HG02798 (cell line): ENCODE results near the gene TMEM244.
"Not testable (repeated sequence)": the region's sequence is repeated elsewhere in the genome, so short reads cannot be mapped to it uniquely, and the experiment has no call there.

Experiments used
- ATAC-seq: cut with Tn5 transposase; IDR thresholded peaks from one replicate; pipeline ENCODE4 v1.9.1; 2021; ENCODE audit warnings: mild to moderate bottlenecking; ENCODE audit not compliant: unreplicated experiment, poor library complexity

The TMEM244 gene

DNA sequence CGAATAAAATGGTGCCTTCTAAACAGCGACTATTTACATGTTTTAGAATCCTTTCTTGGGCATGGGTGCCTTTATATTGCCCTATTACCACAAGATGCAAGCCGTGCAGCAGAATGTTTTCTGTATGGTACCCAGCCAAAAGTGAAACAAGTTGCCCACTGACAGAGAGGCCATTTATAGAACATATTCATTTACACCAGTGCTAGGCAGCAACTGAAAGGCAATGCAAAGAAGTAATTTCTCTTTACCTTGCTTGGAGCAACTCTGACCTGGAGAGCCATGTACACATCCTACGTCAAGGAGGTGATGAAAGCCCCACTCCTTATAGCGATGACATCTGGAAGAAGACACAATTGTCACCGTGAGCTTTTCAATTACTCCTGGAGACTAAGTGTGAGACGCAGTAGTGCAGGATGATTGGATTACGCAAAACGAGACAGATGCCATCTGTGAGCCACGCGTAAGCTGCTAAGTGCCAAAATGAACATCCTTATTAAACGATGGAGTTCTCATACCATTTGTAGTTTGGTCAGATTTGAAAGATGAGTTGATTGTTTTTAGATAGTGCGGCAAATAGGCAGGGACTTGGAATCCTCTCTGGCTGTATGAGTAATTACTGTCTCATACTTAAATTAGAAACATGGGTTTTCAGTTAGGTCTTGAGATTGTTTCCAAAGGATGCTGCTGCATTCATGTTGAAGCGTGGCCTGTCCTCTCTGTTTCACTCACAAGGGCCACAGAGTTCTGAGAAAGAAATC lies at the start of gene TMEM244:
Gene TMEM244 (minus strand): TSS at position 408 of the 758 bp plus-strand sequence. CDS start 127 bp downstream, at position 281.
- no peak for ATAC-seq

DNA sequence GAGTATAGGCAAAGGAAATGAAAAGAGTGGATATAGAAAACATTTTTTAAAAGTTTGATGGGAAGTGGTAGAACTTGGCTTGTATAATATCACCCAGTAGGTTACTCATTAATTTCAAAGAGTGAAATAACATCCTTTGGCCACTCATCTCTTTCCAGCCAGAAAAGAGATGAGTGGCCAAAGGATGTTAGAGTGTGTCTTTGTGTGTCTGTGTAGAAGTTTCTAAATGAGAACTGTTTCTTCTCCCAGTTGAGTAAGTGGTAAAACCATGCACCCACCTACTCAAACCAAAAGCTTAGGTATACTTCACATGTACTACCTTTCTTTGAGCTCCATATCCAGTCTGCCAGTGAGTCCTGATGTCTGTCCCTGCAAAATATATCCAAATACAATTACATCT lies 47.7 kb upstream of the TMEM244 start:
- ATAC-seq: peak; percentile 69

DNA sequence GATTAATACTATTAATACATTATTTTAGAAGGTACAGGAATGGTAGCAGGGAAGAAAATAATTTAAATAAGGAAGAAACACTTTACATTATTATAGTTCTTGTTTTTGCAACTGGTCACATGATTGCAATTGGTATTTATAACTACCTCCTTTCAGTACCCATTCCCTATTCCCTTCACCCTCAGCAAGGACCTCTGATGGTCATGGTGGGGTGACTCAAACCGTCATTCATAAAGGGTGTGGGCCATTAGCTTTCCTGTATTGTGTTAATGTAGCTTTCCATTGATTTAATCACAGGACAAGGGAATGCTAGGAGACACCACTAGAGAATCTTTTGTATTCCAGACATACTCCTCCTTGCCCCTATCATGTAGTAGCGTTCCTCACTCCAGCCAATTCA lies 47.2 kb upstream of the TMEM244 start:
- ATAC-seq: peak; percentile 23

DNA sequence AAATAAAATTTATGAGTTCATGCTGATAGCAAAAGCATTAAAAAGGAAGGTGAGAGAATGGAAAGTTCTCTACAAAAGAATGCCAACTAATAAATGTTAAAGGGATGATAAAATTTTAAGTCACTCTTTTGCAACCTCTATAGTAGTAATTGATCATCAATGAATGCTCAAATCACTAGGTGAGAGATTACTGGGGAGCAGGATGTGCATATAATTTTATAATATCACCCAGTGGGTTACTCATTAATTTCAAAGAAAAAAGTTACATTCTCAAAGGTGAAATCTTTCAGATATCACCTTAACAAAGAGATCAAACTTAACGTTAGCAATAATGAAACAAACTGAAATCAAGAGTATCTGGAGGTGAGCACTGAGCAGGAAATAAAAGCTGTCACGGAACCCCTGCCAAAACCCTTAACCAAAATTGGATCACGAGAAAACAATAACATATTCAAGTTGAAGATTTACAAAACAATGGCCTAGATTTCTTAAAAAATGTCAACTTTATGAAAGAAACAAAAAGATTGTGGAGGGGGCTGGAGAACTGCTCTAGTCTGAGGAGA lies 45.5 kb upstream of the TMEM244 start:
- ATAC-seq: no peak

DNA sequence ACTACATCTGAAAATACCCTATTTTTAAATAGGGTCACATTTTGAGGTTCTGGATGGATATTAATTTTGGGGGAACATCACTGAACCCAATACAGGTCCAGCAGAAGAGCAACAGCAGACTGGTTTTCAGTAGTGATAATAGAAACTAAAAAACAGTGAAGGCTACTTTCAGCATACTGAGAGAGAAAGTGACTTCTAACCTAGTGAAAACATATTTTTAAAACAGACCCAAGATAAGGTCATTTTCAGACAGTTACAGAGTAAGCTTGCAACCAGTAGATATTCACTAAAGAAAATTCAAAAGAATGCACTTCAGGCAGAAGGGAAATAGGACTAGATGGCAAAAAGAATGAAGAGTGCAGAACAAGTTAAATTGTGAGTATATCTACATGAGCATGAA lies 42.0 kb upstream of the TMEM244 start:
- peak; percentile 61 for ATAC-seq

GRCh38 chr6:129902681-129903080 lies 41.6 kb upstream of the TMEM244 start:
- ATAC-seq: no peak

GRCh38 chr6:129901910-129902309 lies 40.8 kb upstream of the TMEM244 start:
- peak; percentile 42 for ATAC-seq

DNA sequence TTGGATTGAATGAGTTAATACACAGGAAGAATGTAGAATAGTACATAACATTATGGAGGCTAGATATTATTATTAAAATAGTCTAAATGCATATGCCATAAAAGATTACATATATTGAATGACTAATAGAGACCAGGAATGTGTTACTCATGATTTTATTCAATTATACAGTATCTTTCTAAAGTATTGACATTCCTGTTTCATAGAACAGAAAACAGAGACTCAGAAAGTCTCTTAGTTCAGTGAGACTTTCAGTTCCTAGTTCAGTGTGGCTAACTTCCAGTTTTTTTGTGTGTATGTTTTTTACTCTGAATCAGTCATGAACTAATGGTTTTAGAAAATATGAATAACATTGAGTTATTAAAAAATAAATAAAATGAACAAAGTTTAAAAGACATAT lies 34.6 kb upstream of the TMEM244 start:
- ATAC-seq: peak; percentile 52

GRCh38 chr6:129894921-129895320 lies 33.8 kb upstream of the TMEM244 start:
- no peak for ATAC-seq

GRCh38 chr6:129893640-129894039 lies 32.5 kb upstream of the TMEM244 start:
- ATAC-seq: no peak

- no peak for ATAC-seq
These were observed 29.6 kb upstream of the TMEM244 start for GRCh38 chr6:129890701-129891100.

DNA sequence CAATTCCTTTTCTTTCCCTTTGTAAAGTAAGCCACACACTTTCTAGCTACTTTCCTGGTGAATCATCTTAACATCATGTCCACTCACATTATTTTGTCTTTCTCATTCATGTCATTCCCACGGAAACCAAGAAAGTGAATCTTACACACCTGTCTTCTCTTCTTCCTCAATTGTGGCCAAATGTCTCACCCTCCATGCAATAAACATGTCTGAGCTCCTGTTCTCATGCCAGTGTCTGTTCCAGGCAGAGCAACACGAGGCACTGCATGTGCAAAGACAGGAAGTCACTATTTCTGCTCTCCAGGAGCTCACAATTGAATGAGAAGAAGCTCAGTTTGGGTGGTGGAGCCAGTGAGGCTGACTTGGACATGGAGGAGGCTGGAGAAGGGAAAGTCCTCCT lies 29.0 kb upstream of the TMEM244 start:
- no peak for ATAC-seq

DNA sequence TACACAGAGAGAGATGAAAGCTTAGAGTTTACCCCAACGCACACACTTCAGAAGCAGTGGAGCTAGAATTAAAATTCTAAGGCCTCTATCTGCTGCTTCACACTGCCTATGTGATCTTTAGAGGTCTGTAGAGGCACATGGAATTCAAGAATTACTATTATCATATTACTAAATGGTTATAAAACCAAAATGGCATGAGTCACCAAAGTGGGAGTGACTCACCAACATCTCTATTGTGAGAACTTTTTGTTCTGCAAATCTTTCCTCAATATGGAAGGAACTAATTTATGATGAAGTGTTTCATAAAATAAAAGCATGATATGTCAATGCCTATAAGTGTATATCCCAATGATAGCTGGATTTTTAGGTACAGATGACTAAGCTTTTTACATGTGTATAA lies 28.5 kb upstream of the TMEM244 start:
- ATAC-seq: no peak

DNA sequence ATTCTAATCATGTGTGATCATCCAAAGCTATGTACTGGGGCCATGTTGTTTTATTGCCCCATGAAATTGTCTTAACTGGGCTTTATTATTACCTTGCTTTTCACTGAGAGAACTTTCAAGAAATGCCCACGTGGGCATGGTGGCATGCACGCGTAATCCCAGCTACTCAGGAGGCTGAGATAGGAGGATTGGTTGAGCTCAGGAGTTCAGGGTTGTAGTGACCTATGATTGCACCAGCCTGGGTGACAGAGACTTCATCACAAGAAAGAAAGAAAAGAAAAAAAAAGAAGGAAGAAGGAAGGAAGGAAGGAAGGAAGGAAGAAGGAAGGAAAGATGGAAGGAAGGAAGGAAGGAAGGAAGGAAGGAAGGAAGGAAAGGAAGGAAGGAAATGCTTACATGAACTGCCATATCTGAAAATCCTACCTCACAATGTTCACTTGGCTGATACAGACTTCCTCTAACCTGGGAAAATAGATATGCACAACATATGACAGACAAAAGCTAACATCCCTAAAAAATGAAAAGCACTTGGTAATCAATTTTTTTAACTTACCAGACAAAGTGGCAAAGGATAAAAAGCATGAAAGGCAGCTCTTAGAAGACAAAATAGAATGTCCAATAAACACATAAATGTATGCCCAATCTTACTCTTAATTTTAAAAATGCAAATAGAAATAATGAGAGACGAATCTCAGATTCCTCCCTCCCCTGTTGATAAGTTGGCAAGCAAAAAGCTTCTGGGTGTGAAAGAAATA lies 25.5 kb upstream of the TMEM244 start:
- no peak for ATAC-seq

DNA sequence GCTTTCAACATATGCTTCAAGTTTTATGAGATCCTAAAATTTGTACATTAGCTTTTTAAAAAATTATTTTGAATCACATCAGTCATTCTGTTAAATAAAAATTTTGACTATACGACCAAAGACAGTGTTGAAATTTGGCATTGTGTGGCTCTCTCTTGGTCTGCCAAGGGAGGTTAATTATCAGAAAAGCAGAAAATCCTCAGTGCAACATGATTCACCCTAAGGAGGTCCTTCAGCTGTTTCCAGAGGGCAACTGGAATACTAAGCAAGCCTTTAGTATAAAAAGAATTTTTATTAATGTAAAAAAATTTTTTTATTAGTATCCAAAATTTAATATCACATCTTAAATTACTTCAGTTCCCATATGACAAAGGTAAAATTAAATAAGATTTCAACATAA lies 23.1 kb upstream of the TMEM244 start:
- no peak for ATAC-seq

DNA sequence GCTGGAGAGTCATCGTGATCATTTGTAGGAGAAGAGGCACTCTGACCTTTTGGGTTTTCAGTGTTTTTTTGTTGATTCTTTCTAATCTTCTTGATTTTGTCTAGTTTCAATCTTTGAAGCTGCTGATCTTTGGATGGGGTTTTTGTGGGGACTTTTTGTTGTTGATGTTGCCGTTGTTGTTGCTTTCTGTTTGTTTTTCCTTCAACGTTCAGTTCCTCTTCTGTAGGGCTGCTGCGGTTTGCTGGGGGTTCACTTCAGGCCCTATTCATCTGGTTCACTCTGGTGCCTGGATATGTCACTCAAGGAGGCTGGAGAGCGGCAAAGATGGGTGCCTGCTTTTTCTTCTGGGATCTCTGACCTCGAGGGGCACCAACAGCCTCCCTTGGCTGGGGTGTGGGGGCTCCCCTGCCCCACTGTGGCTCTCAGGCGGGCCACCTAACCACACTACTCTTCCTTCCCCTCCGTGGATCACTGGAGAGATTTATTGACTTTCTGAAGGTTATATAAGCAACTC lies 21.5 kb upstream of the TMEM244 start:
- ATAC-seq: peak; percentile 97

GRCh38 chr6:129877894-129878293 lies 16.8 kb upstream of the TMEM244 start:
- ATAC-seq: not testable (repeated sequence)

GRCh38 chr6:129875610-129876520 lies 14.8 kb upstream of the TMEM244 start:
- peak; percentile 92 for ATAC-seq

GRCh38 chr6:129874837-129875236 lies 13.7 kb upstream of the TMEM244 start:
- peak; percentile 35 for ATAC-seq

DNA sequence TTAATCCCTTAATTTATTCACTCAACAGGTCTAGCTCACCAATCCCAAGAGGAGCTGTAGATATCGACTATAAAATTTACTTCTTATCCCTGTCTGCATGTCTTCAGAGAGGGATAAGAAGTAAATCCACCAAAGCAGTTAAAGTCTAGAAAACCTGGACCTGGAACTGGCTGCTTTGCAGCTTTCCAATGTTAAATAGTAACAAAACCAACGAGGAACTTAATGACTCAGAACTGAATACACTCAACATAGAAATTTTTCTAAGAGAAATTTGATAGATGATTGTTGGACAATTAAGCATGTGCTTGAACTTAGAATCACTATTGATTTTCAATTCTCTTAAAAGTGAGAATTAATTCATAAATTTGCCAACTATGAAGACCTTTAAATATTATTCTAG lies 11.5 kb upstream of the TMEM244 start:
- ATAC-seq: no peak
